ENCODE measurements around the gene CENPW.

The CENPW gene

DNA sequence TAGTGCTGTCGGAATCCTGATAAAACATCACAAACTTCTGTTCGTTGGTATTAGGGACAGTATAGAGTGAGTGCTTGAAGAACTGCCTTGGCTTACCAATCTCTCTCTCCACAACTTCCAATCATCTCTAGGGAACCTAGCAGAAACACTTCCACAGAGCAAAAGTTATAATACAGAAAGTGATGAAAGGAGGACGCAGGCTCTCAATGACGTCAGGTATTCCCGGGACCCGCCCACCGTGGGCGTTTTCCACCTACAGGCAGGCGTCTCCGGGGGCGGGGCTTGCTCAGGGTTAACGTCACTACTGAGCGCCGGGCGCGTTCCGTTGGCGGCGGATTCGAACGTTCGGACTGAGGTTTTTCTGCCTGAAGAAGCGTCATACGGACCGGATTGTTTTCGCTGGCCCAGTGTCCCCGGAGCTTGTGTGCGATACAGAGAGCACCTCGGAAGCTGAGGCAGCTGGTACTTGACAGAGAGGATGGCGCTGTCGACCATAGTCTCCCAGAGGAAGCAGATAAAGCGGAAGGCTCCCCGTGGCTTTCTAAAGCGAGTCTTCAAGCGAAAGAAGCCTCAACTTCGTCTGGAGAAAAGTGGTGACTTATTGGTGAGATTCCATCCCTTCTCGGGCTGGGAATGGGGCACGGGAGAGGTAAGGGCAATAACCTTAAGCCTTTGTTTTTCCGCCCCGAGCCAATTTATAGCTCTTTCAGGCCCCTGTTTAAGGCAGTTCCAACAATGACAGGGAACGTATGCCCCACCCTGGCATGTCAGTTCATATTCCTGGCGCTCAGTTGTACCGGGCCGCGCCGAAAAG lies at the start of gene CENPW:
CENPW (plus strand) TSS at position 320 of the 814 bp plus-strand sequence; CDS start at position 479, 159 bp downstream.
- peak; percentile 99 for DNase-seq

DNA sequence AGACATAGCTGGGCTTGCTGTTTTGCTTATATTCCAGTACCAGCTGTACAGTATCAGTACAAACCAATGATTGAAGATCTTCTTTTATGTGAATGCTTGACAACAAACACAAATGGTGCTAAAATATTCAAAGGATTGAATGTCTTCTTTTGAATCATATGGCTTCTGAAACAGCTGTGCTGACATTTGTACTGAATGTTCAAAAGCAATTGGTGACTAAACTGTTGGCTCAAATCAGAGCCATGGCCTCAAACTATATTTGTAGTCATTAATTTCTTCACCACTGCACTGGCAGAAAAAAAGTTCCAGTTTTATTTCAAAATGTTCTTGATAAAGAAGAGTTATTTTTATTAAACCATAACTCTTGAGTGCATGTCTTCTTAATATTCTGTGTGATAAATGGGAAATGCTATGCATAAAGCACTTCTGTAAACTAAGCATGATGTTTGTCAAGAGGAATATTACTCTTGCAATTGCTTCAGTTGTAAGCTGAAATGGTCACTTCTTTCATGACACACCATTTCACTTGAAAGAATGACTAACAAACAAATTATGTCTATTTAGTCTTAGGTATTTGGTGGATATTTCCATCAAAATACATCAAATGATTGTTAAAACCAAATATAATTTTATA lies 45.9 kb upstream of the CENPW start:
- DNase-seq = no peak

DNA sequence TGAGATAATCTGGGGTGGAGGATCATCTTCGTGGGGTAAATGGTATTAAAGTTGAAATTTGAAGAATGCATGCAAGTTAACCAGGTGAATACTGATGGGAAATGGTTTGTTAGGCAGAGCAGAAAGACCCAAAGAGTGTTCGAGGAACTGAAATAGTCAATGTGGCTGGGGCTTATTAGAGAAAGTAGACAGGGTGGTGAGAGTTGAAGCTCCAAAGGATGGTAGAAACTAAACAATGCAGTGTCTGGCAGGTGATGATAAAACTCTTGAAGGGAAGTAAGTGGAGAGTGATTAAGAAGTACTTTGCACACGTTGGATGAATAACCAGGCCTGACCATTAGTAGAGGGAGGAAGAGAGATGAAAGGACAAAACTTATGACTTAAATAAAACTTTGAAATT lies 39.8 kb upstream of the CENPW start:
- DNase-seq = no peak

DNA sequence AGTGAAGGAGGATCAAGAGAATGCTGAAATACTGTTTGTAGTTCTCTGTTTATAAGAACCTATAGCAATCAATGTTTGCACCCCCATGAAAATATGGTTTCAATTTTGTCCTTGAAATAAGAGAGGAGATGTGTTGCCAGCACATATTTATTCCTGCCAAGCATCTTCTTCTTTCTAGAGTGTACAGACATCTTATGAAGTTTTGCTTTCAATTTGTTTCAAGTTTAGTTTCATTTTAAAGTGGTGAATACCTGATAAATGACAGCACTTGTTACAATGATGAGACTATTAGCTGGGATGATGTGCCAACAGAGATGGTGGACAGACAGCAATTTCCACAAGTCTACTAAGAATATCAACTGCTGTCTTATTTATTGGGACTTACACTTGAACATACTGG lies 39.2 kb upstream of the CENPW start:
- DNase-seq = no peak

DNA sequence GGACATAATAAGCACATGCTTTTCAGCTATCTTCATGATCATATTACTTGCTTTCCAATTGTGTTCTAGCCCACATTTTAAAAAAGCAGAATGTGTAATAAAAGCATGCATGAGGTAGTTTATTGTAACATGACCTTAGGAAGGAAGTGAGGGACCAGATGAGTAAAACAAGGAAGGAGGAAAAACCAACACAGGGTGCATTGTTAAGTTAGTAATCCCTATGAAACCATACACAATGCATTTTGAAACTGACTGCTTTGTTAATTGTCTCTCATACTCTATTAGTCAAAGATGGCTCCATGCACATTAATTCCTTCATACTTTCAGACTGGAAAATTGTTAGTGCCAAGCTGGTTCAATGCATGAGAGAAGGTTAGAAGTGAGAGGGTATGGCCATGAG lies 37.7 kb upstream of the CENPW start:
- DNase-seq = no peak

DNA sequence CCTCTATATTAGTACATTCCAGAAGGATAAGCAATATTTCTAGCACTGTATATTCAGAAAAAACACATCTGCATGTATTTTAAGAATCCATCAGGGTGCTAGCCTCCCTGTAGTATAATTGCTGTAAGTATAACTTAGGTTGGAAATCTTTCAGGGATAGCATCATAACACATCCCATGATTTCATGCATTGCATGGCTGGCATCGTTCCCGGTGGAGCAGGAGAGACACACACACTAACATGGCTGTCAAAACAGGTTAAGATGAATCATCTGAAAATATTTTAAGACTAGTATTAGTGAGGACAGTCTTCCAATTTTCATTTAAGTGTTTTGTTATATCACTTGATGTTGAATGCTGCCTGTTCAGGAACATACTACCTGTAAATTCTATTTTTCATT lies 32.1 kb upstream of the CENPW start:
- DNase-seq = no peak

DNA sequence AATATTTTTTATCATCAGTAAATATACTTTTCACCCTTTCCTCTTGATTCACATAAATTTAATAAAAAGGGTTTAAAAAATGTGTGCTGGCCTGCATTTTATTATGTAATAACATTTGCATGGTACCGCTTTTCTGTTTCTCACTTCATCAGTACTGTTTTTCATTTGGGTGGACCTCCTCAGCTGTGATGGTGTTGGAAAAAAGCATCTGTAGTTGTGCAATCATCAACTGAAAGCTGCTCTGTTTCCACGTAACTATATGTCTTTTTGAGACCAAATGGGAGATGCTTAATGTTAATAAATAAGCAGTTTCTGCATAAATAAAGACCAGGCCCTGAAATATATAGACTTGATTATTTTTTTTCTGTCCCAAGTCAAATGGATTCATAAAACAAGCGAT lies 31.6 kb upstream of the CENPW start:
- no peak for DNase-seq

DNA sequence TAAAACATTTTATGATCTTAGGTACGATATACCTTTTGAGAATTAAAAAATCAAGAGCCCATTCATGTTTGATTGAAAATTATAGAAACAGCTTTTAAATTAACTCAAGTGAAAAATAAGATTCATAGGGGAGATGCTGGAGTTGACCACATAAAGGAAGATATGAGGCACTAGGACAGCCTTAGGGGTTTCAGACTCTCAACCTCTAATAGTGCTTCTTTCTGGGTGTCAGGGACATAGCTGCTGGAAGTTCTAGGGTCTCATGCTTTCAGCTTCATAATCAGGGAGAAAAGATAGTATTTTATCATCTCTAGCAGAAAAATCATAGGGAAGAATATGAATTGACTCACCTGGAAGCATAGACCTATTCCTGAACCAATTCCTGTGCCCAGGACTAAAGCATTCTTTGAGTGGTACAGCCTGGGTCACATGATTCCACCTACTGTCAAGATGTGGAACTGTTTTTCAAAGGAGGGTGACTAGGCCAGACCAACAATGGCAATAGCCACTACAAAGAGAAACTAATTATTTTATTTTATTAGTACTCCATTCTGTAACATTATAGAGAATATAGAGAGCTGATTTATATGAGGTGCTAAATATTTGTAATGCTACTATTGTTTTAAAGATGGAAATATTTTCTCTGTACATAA lies 27.8 kb upstream of the CENPW start:
- DNase-seq = no peak

DNA sequence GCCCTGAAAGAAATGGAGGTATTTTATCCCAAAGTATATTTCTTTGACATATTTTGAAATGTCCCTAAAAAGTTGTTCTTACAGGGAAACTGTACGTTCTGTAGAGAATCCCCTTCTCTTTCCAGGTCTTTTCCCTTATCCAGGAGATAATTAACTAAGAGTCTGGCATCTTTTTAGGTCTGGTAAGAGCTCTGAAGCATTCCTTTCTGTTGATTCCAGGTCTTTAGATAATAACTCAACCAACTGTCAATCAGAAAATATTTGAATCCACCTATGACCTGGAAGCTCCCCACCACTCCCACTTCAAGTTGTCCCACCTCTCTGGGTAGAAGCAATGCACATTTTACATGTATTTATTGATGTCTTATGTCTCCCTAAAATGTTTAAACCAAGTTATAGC lies 26.0 kb upstream of the CENPW start:
- DNase-seq = no peak

DNA sequence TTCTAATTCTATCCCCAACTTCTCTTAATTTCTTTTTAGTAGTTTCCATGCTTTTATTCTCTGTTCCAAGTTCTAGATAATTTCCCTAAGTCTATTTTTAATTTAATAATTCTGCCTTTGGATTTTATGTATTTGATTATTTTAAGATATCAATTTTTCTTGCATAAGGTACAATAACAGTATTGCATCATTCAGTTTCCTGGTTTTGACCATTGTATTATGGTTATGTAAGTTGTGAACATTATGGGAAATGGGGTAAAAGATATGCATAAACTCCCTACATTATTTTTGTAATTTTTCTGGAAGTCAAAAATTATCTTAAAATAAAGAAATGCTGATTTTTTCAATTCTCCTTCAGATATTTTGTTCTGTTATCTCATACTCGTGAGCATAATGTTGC lies 21.1 kb upstream of the CENPW start:
- no peak for DNase-seq

DNA sequence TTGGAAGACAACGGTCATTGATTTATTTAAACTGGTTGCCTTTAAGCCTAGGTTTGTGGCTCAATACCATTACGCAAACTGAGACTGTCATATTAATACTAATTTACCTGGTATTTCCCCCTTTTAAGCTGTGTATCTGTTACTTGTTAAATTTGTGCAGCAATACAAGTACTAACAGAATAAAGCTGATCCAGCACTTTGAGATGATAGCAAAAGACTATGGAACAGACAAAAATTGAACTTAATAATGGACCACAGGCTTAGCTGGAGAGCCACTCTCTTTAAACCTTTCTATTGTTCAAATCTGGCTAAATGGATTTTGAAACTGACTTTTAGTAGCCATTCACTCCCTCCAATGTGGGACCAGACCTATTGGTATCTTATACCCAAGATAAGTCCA lies 6.2 kb upstream of the CENPW start:
- DNase-seq = no peak

DNA sequence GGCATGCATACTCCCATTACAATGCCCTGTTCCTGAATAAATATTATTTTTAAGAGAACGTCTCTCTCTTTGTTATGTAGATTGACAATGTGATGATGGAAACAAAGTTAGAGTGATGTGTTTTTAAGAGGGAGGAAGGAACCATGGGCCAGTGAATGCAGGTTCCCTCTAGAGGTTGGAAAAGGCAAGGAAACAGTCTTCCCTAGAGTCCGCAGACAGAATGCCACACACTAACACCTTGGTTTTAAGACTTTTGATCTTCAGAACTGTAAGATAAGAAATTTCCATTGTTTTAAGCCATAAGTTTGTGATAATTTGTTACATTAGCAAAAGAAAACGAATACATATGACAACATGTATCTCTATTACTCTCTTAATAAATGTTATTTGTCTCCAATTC lies 4.7 kb upstream of the CENPW start:
- no peak for DNase-seq

DNA sequence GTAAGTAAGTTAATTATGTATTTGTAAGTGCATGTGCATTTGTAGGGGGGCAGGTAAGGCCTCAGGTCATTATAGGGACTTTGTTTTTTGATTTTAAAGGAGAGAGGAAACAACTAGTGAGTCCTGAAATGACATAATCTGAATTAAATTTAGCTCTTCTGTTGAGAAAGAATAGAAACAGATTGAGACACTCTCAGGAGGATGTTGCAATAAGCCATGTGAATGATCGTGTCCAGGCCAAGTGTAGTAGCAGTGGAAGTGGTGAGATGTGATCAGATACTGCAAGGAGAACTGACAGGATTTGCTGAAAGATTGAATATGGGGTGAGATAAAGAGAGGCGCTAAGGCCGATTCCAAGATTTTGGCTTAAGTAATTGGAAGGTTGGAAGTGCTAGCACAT lies 2.6 kb upstream of the CENPW start:
- DNase-seq = no peak

DNA sequence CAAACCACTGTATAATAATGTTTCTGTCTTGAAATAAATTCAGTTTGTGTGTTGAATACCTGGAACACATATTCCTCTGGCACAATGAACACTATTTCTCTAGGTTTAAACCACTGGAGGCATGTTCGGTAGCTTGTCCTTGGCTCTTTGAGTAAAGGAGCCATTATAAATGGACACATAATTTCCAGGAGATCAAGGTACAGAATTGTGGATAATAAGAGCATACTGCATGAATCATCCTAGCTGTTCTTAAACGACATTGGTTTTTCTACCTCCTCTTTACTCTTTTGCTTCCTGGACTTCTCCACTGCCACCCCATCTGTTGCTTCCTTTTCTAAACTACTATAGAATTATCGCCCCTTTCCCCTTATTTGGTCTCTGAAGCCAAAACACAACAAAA lies 1.2 kb downstream of the CENPW start:
- DNase-seq = no peak

DNA sequence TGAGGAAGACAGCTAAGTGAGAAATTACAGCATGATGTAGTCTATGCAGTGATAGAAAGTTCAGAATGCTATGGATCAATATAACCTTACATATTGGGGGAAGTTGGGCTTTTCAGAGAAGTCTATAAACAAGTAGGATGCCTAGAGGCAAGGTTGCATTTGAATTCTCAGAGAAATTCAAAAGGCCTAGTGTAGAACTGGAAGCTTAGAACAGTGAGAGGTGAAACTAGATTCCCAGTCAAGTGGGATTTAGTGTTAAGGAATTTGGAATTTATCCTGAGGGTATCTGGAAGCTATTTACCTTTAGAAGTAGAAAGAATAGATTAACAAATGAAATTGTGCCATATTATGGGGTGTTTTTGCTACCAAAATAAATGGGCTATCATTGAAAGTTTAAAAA lies 4.3 kb downstream of the CENPW start:
- no peak for DNase-seq

DNA sequence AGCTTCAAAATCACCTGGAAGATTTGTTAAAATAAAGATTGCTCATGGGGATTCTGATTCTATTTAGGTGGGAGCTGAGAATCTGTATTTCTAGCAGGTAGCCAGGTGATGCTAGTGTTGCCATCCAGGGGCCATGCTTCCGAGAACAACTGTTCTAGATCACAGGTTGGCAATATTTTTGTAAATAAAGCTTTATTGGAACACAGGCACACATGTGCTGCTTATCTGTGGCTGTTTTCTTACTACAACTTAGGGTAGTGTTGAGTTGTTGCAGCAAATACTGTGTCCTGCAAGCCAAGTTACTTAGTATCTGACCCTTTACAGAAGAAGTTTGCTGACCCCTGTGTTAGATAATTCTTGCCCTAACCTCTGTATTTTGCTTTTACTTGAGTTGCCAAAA lies 12.0 kb downstream of the CENPW start:
- DNase-seq = no peak

DNA sequence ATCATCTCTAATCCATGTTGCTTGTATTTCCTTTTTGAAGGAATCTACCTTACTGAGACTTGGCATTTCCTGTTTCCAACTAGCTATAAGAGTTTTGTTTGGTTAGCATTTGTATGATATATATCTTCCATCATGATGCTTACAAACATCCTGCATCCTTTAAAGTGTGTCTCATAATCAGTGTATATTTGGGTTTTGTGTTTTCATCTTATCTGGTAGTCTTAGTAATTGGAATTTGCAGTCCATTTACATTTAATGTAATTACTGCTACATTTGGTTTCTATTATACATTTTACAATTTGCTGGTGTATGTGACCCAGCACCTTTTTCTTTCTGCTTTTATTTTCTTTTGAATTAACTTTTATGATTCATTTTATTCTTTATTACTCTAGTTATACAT lies 12.6 kb downstream of the CENPW start:
- DNase-seq = no peak

DNA sequence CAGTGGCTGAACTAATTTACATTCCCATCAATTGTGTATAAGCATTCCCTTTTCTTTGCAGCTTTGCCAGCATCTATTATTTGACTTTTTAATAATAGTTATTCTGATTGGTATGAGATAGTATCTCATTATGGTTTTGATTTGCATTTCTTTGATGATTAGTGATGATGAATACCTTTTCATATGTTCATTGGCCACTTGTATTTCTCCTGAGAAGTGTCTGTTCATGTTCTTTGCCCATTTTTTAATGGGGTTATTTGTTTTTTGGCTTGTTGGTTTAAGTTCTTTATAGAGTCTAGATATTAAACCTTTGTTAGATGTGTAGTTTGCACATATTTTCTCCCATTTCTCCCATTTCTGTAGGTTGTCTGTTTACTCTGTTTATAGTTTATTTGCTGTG lies 16.6 kb downstream of the CENPW start:
- no peak for DNase-seq

DNA sequence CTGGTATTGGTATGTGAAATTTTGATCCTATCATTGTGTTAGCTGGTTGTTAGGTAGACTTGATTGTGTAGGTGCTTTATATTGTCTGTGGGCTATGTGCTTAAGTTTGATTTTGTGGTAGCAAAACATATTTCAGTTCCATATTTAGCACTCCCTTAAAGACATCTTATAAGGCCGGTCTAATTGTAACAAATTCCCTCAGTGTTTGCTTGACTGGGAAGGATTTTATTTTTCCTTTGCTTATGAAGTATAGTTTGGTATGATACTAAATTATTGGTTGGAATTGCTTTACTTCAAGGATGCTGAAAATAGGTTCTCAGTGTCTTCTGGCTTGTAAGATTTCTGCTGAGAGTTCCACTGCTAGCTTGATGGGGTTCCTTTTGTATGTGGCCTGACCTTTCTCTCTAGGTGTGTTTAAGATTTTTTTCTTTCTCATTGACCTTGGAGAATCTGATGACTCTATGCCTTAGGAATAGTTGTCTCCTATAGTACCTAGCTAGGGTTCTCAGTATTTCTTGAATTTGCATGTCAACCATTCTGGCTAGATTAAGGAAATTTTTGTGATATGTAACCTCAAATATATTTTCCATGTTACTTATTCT lies 20.1 kb downstream of the CENPW start:
- DNase-seq = no peak

DNA sequence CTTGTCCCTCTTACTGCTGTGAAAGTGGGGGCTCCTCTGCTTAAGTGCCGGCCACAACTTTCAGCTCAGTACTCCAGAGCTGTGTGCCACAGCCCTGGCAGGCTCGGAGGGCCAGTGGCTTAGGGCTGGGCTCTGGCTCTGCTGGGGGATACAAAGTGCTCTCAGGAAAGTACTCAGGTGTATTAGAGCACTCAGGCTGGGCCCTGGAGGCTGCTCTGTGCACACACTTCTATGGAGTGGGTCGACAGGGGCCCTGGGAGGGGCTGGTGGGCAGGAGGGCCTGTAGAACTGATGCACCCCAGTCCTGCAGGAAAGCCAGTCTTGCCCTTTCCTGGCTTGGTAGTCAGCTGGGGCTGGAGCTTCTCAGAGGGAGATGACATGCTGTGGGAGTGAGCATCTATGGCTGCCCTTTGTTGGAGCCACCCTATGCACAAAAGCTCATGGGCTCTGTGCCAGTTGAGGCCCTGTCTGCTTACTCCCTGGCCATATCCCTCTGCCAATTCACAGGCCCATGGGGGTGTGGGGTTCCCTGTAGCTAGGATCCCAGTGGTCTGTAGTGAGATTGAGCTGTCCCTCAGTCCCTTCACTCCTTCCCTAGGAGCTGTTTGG lies 22.0 kb downstream of the CENPW start:
- DNase-seq = no peak

DNA sequence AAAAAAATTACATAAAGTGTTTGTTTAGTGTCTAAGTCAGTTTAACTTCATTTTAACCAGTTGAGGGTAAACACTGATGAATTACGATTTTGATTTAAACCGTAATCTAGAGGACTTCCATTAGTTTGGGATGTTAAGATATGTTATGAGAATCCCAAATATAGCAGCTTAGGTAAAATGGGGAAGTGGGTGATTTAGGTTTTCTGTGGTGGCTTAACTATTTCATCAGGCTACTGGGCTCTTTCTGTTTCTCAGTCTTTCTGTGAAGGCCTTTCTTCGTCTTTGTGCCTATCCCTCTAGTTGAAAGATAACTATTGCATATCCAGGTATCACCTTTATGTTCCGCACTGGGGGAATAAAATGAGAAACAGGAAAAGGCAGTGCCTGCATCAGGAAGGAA lies 27.9 kb downstream of the CENPW start:
- no peak for DNase-seq

DNA sequence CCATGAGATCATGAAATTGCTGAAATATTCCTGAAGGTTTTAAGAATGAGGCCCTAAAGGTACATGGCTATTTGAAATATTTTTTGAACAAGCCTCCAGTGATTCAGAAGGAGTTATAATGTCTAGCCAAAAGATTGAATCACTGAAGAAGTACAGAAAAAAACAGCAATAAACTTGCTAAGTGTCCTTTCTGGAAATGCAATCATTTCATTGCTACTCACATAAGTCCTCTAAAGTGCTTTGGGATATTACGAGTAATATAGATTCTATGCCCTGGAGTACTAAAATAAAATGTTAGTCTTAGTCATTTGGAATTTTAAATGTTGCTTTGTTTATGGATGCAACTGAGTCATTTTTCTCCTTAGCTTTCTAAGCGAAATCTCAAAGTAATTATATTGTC lies 32.7 kb downstream of the CENPW start:
- DNase-seq = no peak

DNA sequence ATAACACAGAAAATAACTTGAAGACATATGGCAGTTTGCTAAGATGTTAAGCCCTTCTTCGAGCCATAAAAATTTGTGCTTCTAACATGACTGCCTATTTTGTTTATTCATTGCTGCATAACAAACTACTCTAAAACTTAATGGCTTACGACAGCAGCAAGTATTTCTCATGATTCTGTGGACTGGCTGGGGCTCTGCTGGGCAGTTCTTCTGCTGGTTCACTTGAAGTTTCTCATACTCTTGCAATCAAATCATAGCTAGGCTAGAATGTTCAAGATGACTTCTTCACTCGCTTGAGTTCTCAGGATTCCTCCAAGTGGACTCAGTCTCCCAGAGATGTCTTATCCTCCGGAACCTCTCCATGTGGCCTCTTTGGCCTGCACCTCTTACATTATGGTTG lies 33.4 kb downstream of the CENPW start:
- DNase-seq = no peak

DNA sequence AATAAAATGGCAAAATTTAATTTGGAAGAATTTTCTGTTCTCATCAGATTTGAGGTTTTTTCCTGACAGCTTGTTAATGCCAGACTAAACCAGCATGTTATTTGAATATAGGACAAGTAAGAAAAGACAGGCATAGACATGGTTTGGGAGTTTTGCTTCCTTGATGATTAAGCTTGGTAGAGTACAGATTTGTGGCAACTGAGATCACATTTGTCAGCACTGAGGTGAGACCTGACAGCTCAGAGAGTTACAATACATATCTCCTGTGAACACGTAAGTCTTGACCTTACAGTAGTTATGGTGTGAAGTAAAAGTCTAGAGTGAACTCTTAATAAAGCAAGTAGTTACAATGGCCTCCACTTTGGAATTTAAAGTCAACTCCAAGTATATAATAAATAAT lies 34.5 kb downstream of the CENPW start:
- DNase-seq = no peak
